Right lobe of liver (tissue), 4 donors: ENCODE data around the gene PEX16.

ENCODE experiments used
- POLR2A ChIP-seq: fragments of 450-650 bp; IDR thresholded peaks from one replicate; pipeline ENCODE4 v1.6.1; 2017; ENCODE audit warnings: antibody characterized with exemption, mild to moderate bottlenecking
- TF ChIP-seq, protein P1 (sequence below), 4 donors: fragments of 200-600 bp in 3 of 4; fragments of 450-650 bp in 1 of 4; IDR thresholded peaks; one replicate each; pipeline versions ENCODE4 v1.5.1 to v1.8.0; 2016 to 2022; ENCODE audit warnings: antibody characterized with exemption in 4 of 4, mild to moderate bottlenecking in 2 of 4
- donor health status: DM: no; HTN: no; CAD: no.
- donor health status: DM: no; HTN: no; CAD: no.
- donor health status: DM: no; HTN: yes; CAD: no.

DNA sequence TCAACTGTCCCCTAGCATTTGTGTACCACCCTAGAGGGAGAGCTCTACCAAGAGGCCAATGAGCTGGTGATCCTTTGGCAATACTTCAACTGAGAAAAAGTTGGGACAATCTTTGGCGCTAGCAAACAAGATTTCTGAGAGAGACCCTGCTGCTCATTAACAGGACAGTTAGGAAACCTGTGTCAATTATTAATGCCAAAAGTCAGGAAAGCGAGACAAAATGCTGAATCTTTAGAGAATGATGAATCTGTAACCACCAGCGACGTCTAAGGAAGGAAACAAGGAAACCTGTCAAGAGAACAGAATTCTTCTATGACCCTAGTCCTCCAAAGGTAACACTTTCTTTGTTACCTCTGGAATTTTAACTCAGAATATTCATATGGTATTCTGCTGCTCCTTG, 24.7 kb upstream of the PEX16 start:
- TF ChIP-seq, protein P1, sequence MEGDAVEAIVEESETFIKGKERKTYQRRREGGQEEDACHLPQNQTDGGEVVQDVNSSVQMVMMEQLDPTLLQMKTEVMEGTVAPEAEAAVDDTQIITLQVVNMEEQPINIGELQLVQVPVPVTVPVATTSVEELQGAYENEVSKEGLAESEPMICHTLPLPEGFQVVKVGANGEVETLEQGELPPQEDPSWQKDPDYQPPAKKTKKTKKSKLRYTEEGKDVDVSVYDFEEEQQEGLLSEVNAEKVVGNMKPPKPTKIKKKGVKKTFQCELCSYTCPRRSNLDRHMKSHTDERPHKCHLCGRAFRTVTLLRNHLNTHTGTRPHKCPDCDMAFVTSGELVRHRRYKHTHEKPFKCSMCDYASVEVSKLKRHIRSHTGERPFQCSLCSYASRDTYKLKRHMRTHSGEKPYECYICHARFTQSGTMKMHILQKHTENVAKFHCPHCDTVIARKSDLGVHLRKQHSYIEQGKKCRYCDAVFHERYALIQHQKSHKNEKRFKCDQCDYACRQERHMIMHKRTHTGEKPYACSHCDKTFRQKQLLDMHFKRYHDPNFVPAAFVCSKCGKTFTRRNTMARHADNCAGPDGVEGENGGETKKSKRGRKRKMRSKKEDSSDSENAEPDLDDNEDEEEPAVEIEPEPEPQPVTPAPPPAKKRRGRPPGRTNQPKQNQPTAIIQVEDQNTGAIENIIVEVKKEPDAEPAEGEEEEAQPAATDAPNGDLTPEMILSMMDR (IDR thresholded peaks at IDR 0.05), result no peak
- TF ChIP-seq POLR2A, result no peak
